Stimulated activated CD8-positive, alpha-beta memory T cell treated with anti-CD3 and anti-CD28 coated beads, Interleukin-15, amount 100 ng/mL, for 4 hours (primary cell): ENCODE results near the gene MICU1.
"Not testable (repeated sequence)": the region's sequence is repeated elsewhere in the genome, so short reads cannot be mapped to it uniquely, and the experiment has no call there.

Source experiments
- DNase-seq, 2 donors: peaks; one replicate each; pipeline ENCODE4 v3.0.0-alpha.2; 2020; ENCODE audit warnings: low read depth in 2 of 2

MICU1 gene

DNA sequence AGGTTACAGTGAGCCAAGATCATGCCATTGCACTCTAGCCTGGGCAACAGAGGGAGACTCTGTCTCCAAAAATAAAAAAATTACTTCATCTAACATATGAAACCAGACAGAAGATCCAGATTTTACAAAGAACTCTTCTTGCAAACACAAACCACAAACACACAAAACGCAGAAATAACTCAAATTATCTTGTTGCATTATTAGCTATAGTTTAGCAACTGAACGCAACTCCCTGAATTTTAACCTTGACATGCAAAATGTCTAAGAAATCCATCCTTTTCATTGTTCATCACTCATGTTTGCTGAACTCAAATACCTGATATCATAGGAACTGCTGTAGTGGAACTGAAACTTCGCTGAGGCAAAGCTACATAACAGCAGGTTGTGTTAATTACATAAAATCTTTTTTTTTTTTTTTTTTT, 64.1 kb downstream of the MICU1 start:
- no peak for DNase-seq

DNA sequence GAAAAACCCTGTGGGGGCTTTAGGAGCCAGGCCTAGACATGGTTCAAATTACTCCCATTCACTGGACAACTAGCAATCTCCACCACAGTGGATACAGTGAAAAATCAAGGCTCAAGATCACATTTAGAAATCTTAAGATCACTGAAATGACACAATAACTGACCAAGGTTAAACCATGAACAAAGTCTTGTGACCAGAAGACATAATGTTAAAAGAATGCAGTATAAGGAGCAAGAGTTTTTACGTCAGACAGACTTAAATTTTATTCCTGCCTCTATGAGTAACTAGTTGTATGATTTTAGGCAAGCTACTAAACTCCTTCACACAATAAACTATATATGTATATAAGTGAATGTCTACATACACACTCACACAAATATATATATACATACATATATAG, 68.5 kb downstream of the MICU1 start:
- no peak for DNase-seq

- no peak for DNase-seq
Observed at GRCh38 chr10:72552857-72553256, 73.0 kb downstream of the MICU1 start.

DNA sequence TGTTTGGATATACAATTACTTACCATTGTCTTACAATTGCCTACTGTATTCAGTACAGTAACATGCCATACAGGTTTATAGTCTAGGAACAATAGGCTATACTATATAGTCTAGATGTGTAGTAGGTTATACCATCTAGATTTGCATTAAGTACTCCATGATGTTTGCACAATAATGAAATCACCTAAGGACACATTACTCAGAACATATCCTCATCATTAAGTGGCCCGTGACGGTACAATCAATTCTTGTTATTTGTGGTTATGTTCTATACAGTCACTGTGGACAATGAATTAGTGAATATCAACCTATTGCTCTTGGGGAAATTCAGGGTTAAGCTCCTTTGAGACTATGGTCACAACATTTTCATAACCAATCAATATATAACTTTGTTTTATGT, 75.6 kb downstream of the MICU1 start:
- DNase-seq: no peak

DNA sequence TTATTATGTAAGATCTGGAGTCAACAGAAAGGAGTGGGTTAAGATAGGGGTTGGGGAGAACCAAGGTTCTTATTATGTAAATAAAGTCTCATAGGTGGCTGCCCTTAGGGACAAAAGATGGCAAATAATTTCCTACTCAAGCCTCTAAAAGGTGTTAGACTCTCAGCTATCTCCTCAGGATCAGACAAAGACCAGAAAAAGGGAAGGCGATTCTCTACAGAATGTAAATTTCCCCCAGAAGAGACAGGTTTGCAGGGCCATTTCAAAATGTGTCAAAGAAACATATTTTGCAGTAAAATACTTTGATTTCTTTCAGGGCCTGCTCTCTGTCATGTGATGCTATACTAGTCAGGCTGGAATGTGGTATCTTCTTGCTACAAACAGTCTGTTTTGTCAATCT, 80.3 kb downstream of the MICU1 start:
- DNase-seq: no peak

- not testable (repeated sequence) for DNase-seq
Observed at GRCh38 chr10:72543855-72544254, 82.0 kb downstream of the MICU1 start.

DNA sequence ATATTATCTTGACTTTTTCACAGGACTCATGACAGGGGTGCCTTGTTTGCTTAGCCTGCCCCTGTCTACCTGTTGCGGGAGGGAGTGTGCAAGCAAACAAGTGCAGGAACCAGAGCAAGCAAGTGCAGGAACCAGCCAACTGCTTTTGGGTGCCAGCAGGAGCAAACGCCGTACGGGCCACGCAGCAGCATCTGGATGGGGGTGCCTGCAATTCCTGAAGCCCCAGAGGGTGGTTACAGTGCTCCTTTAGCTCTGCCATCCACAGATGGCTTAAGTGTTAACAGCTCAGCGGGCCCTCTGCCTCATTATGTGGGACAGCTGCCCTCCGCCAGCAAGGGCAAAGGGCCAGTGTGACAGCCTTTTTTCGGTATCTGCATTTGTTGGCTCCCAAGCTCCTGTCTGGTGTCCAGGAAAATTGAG, 83.5 kb downstream of the MICU1 start:
- DNase-seq: no peak

DNA sequence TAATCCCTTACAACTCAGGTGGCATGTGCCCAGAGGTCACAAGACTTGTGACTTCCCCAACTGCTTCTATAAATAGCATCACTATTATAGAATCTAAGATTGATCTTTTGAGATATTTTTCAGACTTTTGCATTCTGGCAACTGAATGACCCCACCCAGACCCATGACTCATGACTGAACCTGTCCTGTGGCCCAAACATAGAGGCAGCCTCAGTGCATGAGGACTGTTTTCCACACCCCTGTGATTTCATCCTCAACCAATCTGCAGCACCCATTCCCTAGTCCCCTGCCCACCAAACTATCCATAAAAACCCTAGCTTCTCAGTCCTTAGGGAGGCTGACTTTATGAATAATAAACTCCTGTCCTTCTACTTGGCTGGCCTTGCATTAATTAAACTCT, 84.5 kb downstream of the MICU1 start:
- no peak for DNase-seq

- no peak for DNase-seq
Observed at GRCh38 chr10:72540193-72540807, 85.6 kb downstream of the MICU1 start.

GRCh38 chr10:72539137-72539536, 86.7 kb downstream of the MICU1 start:
- no peak for DNase-seq

- no peak for DNase-seq
Observed at GRCh38 chr10:72525689-72526088, 100.2 kb downstream of the MICU1 start.

DNA sequence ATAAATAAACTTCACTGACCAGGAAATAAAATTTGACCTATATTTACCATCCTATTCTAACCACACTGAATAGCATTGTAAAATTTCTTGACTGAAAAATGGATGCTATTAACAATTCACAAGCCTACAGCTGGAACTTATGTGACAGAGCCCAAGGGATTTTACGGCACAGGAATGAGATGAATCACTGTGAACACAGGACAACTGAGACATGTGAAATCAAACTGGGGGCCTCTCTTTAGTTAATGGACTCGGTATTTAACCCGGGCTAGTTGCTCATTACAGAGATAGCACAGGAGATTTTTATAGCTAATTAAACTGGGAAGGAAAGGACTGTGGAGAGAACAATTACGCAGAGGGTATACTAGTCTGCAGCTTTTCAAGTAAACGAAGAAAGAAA, 100.6 kb downstream of the MICU1 start:
- DNase-seq: no peak

DNA sequence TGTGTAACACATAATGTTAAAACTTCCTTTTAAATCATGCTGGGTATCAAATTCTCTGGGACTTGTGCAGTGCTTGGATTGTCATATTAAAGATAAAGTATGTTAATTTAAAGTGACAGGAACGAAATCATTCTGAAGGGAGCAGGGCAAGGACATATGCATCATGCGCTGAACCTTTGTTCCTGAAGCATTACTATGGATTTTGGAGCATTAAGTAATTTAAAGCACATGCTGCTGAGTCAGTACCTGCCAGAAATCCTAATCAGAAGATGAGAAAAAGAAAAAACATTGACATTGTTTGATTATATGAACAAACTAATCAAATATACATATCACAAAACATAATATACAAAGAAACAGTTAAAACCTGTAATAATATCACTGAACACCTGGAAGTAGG, 101.4 kb downstream of the MICU1 start:
- no peak for DNase-seq

DNA sequence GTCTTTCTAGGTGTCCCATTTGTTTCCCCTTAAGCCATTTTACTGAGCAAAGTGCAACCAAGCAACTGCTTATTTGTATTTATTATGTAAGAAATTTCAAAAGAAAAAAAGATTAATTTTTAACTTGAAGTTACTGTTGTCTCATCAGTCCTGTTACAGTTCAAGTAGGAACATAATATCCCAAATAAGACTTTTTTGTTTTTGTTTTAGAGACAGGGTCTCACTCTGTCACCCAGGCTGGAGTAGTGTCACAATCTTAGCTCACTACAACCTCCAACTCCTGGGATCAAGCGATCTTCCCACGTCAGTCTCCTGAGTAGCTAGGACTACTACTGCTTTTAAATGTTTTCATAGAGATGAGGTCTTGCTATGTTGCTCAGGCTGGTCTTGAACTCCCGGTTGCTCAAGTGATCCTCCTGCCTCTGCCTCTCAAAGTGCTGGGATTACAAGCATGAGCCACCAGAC, 101.9 kb downstream of the MICU1 start:
- DNase-seq: no peak

GRCh38 chr10:72523062-72523461, 102.8 kb downstream of the MICU1 start:
- no peak for DNase-seq

DNA sequence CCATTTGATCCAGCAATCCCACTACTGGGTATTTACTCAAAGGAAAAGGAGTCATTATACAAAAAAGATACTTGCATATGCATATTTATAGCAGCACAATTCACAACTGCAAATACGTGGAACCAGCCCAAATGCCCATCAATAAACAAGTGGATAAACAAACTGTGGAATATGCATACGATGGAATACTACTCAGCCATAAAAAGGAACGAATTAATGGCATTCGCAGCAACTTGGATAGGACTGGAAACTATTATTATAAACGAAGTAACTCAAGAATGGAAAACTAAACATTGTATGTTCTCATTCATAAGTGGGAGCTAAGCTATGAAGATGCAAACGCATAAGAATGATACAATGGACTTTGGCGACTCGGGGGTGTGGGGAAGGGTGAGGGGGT, 108.6 kb downstream of the MICU1 start:
- DNase-seq: no peak

GRCh38 chr10:72515455-72515854, 110.4 kb downstream of the MICU1 start:
- DNase-seq: no peak

DNA sequence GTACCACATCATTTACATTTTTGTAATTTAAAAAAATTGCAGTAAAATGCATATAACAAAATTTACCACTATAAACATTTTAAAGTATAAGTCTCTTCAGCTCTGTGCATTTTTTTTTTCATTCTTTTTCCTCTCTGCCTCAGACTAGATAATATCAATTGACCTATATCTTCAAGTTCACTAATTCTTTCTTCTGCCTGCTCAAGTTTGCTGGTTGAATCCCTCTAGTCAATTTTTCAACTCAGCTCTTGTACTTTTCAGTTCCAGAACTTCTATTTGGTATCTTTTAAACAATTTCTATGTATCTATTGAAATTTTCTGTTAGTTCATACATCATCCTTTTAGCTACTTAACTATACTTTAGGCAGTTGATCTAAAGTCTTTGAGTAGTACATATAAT, 112.0 kb downstream of the MICU1 start:
- DNase-seq: no peak

GRCh38 chr10:72511459-72511858, 114.4 kb downstream of the MICU1 start:
- no peak for DNase-seq

- DNase-seq: no peak
Observed at GRCh38 chr10:72509941-72510340, 115.9 kb downstream of the MICU1 start.

DNA sequence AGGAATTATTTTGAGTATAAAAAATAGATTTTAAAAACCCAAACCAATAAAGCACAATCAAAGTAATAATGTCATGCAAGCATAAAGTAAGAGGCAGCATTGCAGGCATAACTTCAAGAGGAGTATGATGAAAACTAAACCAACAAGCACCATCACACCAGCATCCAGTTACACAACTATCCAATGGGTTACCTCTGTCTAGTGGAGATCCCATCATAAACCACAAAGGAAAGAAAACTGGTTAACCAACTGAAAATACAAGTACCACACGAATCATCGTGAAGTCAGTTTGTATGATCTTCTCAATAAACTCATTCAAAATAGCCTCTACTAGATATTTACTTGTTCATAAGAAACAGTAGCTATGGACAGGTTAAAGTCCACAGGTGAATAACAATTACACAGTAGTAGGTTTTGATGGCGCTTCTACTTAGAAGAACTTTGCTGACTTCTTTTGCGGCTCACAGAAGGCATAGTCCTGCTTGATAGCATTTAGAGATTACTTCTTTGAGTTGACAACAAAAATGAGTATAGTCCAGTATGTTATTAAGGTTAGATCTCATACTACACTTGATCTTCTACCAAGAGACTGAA, 116.6 kb downstream of the MICU1 start:
- no peak for DNase-seq

DNA sequence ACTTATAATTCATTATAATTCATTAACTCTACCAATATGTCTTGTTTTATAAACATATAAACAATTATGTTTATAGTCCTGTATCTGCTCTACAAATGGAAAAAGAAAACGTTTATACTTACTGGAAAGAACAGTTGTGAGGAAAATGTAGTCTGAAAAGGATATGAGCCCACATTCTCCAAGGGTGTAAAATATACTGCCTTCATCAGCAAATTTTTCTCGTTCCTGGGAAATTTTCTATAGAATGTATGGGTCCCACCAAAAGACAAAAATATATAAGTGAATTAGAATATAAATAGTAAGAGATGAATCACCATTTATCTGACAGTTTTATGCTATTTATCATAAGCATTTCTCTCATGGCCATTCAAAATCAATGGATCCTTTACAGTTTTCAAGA, 117.8 kb downstream of the MICU1 start:
- DNase-seq: no peak

GRCh38 chr10:72506474-72506873, 119.4 kb downstream of the MICU1 start:
- DNase-seq: no peak

DNA sequence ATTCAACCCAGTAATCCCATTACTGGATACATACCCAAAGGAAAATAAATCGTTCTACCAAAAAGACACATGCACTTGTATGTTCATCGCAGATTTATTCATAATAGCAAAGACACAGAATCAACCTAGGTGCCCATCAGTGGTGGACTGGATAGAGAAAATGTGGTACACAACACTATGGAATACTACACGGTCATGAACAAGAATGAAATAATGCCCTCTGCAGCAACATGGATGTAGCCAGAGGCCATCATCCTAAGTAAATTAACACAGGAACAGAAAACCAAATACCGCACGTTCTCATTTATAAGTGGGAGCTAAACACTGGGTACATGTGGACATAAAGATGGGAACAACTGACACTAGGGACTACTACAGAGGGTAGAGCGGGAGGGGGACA, 120.4 kb downstream of the MICU1 start:
- no peak for DNase-seq
